K562 (cell line): ENCODE measurements around the gene OPCML. TPM values are rescaled to one million over a fixed set of nuclear protein-coding genes. Genes with fewer than 3 reads are reported as not detected.

ENCODE experiments used
- ATAC-seq: fragments of 200-7000 bp; cut with Tn5 transposase; 3 replicates; pipeline ENCODE4 v1.9.1; 2020; ENCODE audit warnings: moderate library complexity
- BruUV-seq: library from RNA; stranded (reverse); fragments of 400-500 nt; replicated peaks from 2 replicates; lab custom pipeline; 2021; lab: Mats Ljungman, UMichigan
- CTCF ChIA-PET: fragments of 300-600 bp; formaldehyde crosslinking; extraction: SDS; loops from one replicate; lab custom pipeline; 2021; ENCODE audit warnings: low intra/inter-chr PET ratio; lab: Yijun Ruan, JAX
- POLR2A ChIA-PET: fragments of 300-600, 350-650 bp; sonication (Branson Sonifier 250); formaldehyde crosslinking; extraction: SDS; loops from one replicate; lab custom pipeline; 2021; ENCODE audit warnings: antibody characterized with exemption, inconsistent platforms; lab: Yijun Ruan, JAX
- DNase-seq, 4 experiments: peaks; one replicate each; pipeline versions ENCODE4 v3.0.0 to v3.0.0-alpha.2; 2011 to 2018; ENCODE audit warnings: low spot score in 3 of 4, mixed read lengths in 3 of 4; ENCODE audit errors: extremely low read depth in 1 of 4
- FAIRE-seq: peaks from 2 replicates; lab custom pipeline; 2011; peaks lifted over from hg19 to GRCh38; lab: Jason Lieb, UNC
- H2AFZ ChIP-seq: 2 replicates; pipeline ENCODE4 v1.6.0; 2011; ENCODE audit warnings: low read depth, low read length, control low read depth, inconsistent platforms
- H3K27ac ChIP-seq: fragments of 200-600 bp; 3 replicates; pipeline ENCODE4 v1.8.0; 2011; ENCODE audit warnings: low read depth, mild to moderate bottlenecking, control low read depth, inconsistent platforms, low read length, moderate library complexity, mixed read lengths; ENCODE audit errors: extremely low read depth
- H3K27me3 ChIP-seq, 2 experiments: fragments of 300-600 bp in 1 of 2; 2 replicates in 1 of 2; 3 replicates in 1 of 2; pipeline versions ENCODE4 v1.6.0 to v1.8.0; 2011; ENCODE audit warnings: inconsistent platforms in 2 of 2, low read length in 2 of 2, mild to moderate bottlenecking in 1 of 2, mixed read lengths in 1 of 2, moderate library complexity in 1 of 2; ENCODE audit not compliant: control insufficient read depth in 2 of 2, insufficient read depth in 2 of 2
- H3K36me3 ChIP-seq: fragments of 300-600 bp; 3 replicates; pipeline ENCODE4 v1.8.0; 2011; ENCODE audit warnings: mild to moderate bottlenecking, low read length, inconsistent platforms; ENCODE audit not compliant: control insufficient read depth, insufficient read depth
- H3K4me1 ChIP-seq, 2 experiments: fragments of 200-600 bp in 1 of 2; replicated peaks in 1 of 2; 2 replicates in 1 of 2; 3 replicates in 1 of 2; pipeline versions ENCODE4 v1.5.1 to v1.8.0; 2011; ENCODE audit warnings: inconsistent platforms in 2 of 2, low read length in 2 of 2, mild to moderate bottlenecking in 1 of 2, mixed read lengths in 1 of 2, moderate library complexity in 1 of 2; ENCODE audit not compliant: control insufficient read depth in 2 of 2, insufficient read depth in 2 of 2
- H3K4me2 ChIP-seq: 2 replicates; pipeline ENCODE4 v1.6.1; 2011; ENCODE audit warnings: low read length, control low read depth, inconsistent platforms, mixed read lengths; ENCODE audit not compliant: insufficient read depth
- H3K4me3 ChIP-seq: fragments of 200-600 bp; sonication (generic), shearing (Covaris generic); 2 replicates; pipeline ENCODE4 v1.5.1; 2016; ENCODE audit warnings: control low read depth, inconsistent platforms
- H3K79me2 ChIP-seq: fragments of 200-600 bp; 3 replicates; pipeline ENCODE4 v1.8.0; 2011; ENCODE audit warnings: low read length, inconsistent platforms; ENCODE audit not compliant: control insufficient read depth, insufficient read depth
- H3K9ac ChIP-seq, 2 experiments: 2 replicates each; pipeline versions ENCODE4 v1.6.0 to v1.6.1; 2011; ENCODE audit warnings: low read depth in 2 of 2, low read length in 2 of 2, control low read depth in 1 of 2, inconsistent platforms in 1 of 2, mild to moderate bottlenecking in 1 of 2, mixed read lengths in 1 of 2; ENCODE audit not compliant: insufficient read depth in 1 of 2
- H3K9me1 ChIP-seq: one replicate; pipeline ENCODE4 v1.6.0; 2011; ENCODE audit warnings: inconsistent platforms, mild to moderate bottlenecking, low read length, moderate library complexity; ENCODE audit not compliant: control insufficient read depth, insufficient read depth
- H3K9me3 ChIP-seq: replicated peaks from 2 replicates; pipeline ENCODE4 v1.5.1; 2011; ENCODE audit warnings: low read depth, low read length, inconsistent platforms; ENCODE audit not compliant: control insufficient read depth, insufficient read depth
- H4K20me1 ChIP-seq: replicated peaks from 2 replicates; pipeline ENCODE4 v1.6.1; 2011; ENCODE audit warnings: low read length, inconsistent platforms, mixed read lengths; ENCODE audit not compliant: control insufficient read depth, insufficient read depth
- ARHGAP35 ChIP-seq: fragments of 450-650 bp; IDR thresholded peaks from 2 replicates; pipeline ENCODE4 v1.6.1; 2018; ENCODE audit not compliant: partially characterized antibody
- CREB3L1 ChIP-seq: fragments of 450-650 bp; IDR thresholded peaks from 2 replicates; pipeline ENCODE4 v1.6.1; 2014; ENCODE audit warnings: low read depth, mild to moderate bottlenecking, moderate library complexity, borderline replicate concordance
- GATA2 ChIP-seq: sonication (generic); formaldehyde crosslinking; IDR thresholded peaks from 2 replicates; pipeline ENCODE4 v1.4.0; 2020; ENCODE audit warnings: mild to moderate bottlenecking, missing genetic modification reagents
- PCBP2 ChIP-seq: fragments of 200-400 bp; formaldehyde crosslinking; IDR thresholded peaks from 2 replicates; pipeline ENCODE4 v1.6.1; 2018; ENCODE audit warnings: low read length, low read depth, mild to moderate bottlenecking, moderate library complexity; ENCODE audit not compliant: poor library complexity, severe bottlenecking
- PHF20 ChIP-seq: fragments of 450-650 bp; IDR thresholded peaks from 2 replicates; pipeline ENCODE4 v1.6.1; 2018; ENCODE audit not compliant: partially characterized antibody
- RFX7 ChIP-seq: fragments of 250-450 bp; sonication (Bioruptor Pico); IDR thresholded peaks from 2 replicates; pipeline ENCODE4 v1.5.1; 2021; ENCODE audit warnings: mild to moderate bottlenecking
- RHOXF2B ChIP-seq: fragments of 250-450 bp; sonication (Bioruptor Pico); conservative IDR thresholded peaks from 2 replicates; pipeline ENCODE4 v1.5.1; 2021
- TAF1 ChIP-seq: IDR thresholded peaks from 2 replicates; pipeline ENCODE4 v1.6.1; 2011; ENCODE audit warnings: mild to moderate bottlenecking, low read length, moderate library complexity; ENCODE audit not compliant: insufficient read depth, control insufficient read depth, severe bottlenecking; ENCODE audit errors: extremely low read depth
- ZNF589 ChIP-seq: fragments of 200-800 bp; sonication (Bioruptor generic); IDR thresholded peaks from 2 replicates; pipeline ENCODE4 v1.6.1; 2016; ENCODE audit warnings: low read depth, missing genetic modification characterization, missing compliant biosample characterization
- ZNF717 ChIP-seq: fragments of 250-450 bp; sonication (Bioruptor Pico); IDR thresholded peaks from 2 replicates; pipeline ENCODE4 v1.5.0; 2021
- ZNF77 ChIP-seq: fragments of 250-450 bp; sonication (Bioruptor Pico); IDR thresholded peaks from 2 replicates; pipeline ENCODE4 v1.5.0; 2020
- WGBS: fragments of 100-300 bp; shearing (Covaris generic); methylation state at CpG from one replicate; pipeline ENCODE4 v1.1.6; 2016; ENCODE audit warnings: low coverage, mixed read lengths; ENCODE audit not compliant: insufficient coverage; ENCODE audit errors: missing lambda C conversion rate; 5-methylcytosine and 5-hydroxymethylcytosine counted together
- in situ Hi-C: fragments of 300-500 bp; cut with MboI; formaldehyde crosslinking; loops from 4 replicates; pipeline ENCODE4 v1.15.0; 2018; ENCODE audit warnings: inconsistent platforms, mixed read lengths
- intact Hi-C: fragments of 100-400 bp; cut with micrococcal nuclease; formaldehyde crosslinking; loops from 2 replicates; pipeline ENCODE4 v1.14.2; 2022
- polyA plus RNA-seq, 8 experiments: library from polyadenylated mRNA; depleted of rRNA in 4 of 8; stranded (reverse) in 5 of 8; unstranded in 3 of 8; fragments of >200 nt; fragmentation: Nextera tagmentation in 2 of 8; fragmentation: Illumina TruSeq in 1 of 8; extraction: Ambion mirVana in 2 of 8; extraction: Trizol in 1 of 8; gene quantifications; 2 replicates each; pipeline versions ENCODE4 v1.2.1 to v1.2.3, GENCODE V29; 2011 to 2014; ENCODE audit warnings: inconsistent platforms in 1 of 8, missing spikeins in 1 of 8
- total RNA-seq, 7 experiments: library from RNA; depleted of rRNA in 6 of 7; stranded (reverse); fragments of >200 nt in 6 of 7; fragmentation: Illumina TruSeq in 2 of 7; extraction: Trizol in 2 of 7; gene quantifications; 2 replicates each; pipeline versions ENCODE4 v1.2.1 to v1.2.3, GENCODE V29; 2011 to 2021; ENCODE audit warnings: low replicate concordance in 1 of 7

The OPCML gene
- total and polyA plus RNA-seq, 9 of the 15 experiments (the other 6 are each of a cell fraction or from before 2014, with no cell fraction given): not detected

- no peak for DNase-seq
- Histone ChIP-seq H3K4me1 (no peaks in the 10 kb centered on the region), H3K9me3 (no peaks in the 10 kb centered on the region), H3K9me1 (no peaks in the 10 kb centered on the region), H2AFZ (no peak overlapping the region), H3K36me3 (no peaks in the 10 kb centered on the region), H3K27ac (no peak overlapping the region), H3K9ac (no peak overlapping the region), H3K27me3 (no peaks in the 10 kb centered on the region), H3K4me2 (no peak overlapping the region), H4K20me1 (no peaks in the 10 kb centered on the region), H3K79me2 (no peaks in the 10 kb centered on the region), H3K4me3 (no peak overlapping the region)
- CTCF ChIA-PET: no interaction called here
- BruUV-seq: no TSS peak
- 0% methylated on average over 15 of the region's 15 CpGs for WGBS
- no peak for ATAC-seq
- POLR2A ChIA-PET: no interaction called here
- intact Hi-C loops (no loop called here), in situ Hi-C loops (no loop called here)
- TF ChIP-seq RFX7 (CRISPR knock-in tag) (no peak), GATA2 (no peak)
- FAIRE-seq: no peak
These were observed 485.1 kb downstream of the OPCML start for GRCh38 chr11:133047036-133047770.

GRCh38 chr11:133046252-133046651, 486.0 kb downstream of the OPCML start:
- H3K4me2 ChIP-seq: no peak overlapping the region
- no peak overlapping the region for H3K9ac ChIP-seq
- CTCF ChIA-PET: no interaction called here
- no peaks in the 10 kb centered on the region for H3K36me3 ChIP-seq
- no peaks in the 10 kb centered on the region for H3K79me2 ChIP-seq
- H2AFZ ChIP-seq: no peak overlapping the region
- no peaks in the 10 kb centered on the region for H3K9me3 ChIP-seq
- intact Hi-C loops (no loop called here), in situ Hi-C loops (no loop called here)
- FAIRE-seq (no peak), ATAC-seq (no peak), DNase-seq (no peak)
- H3K4me1 ChIP-seq: no peaks in the 10 kb centered on the region
- no peaks in the 10 kb centered on the region for H3K9me1 ChIP-seq
- no peaks in the 10 kb centered on the region for H4K20me1 ChIP-seq
- H3K27ac ChIP-seq: no peak overlapping the region
- H3K27me3 ChIP-seq: no peaks in the 10 kb centered on the region
- 4% methylated on average over 7 of the region's 7 CpGs for WGBS
- no TSS peak for BruUV-seq
- POLR2A ChIA-PET: no interaction called here
- no peak overlapping the region for H3K4me3 ChIP-seq
- no peak for TF ChIP-seq PCBP2
- no peak for TF ChIP-seq ARHGAP35
- TF ChIP-seq ZNF717: no peak
- TF ChIP-seq ZNF589: no peak
- no peak for TF ChIP-seq PHF20
- TF ChIP-seq RHOXF2B (CRISPR knock-in tag): no peak
- no peak for TF ChIP-seq CREB3L1
- TF ChIP-seq ZNF77 (CRISPR knock-in tag): no peak
- no peak for TF ChIP-seq TAF1
